Osteoblast (primary cell): ENCODE results near the gene SLC15A5. TPM values are rescaled to one million over a fixed set of nuclear protein-coding genes. Genes with fewer than 3 reads are reported as not detected.

ENCODE experiments used
- DNase-seq: peaks from one replicate; pipeline ENCODE4 v3.0.0; 2011; ENCODE audit warnings: low spot score, mixed read lengths; ENCODE audit not compliant: insufficient read length; ENCODE audit errors: missing footprints
- H2AFZ ChIP-seq: 2 replicates; pipeline ENCODE4 v1.6.0; 2011; ENCODE audit warnings: mild to moderate bottlenecking, low read length
- H3K27ac ChIP-seq: 2 replicates; pipeline ENCODE4 v1.5.1; 2011; ENCODE audit warnings: mild to moderate bottlenecking, low read depth, low read length, moderate library complexity
- H3K27me3 ChIP-seq: 2 replicates; pipeline ENCODE4 v1.6.0; 2012; ENCODE audit warnings: mild to moderate bottlenecking, control low read depth, inconsistent platforms, low read length, moderate library complexity; ENCODE audit not compliant: insufficient read depth
- H3K36me3 ChIP-seq: 2 replicates; pipeline ENCODE4 v1.5.1; 2011; ENCODE audit warnings: mild to moderate bottlenecking, low read length, control low read depth, moderate library complexity; ENCODE audit not compliant: insufficient read depth
- H3K4me1 ChIP-seq: 2 replicates; pipeline ENCODE4 v1.5.1; 2011; ENCODE audit warnings: mild to moderate bottlenecking, low read length, control low read depth, moderate library complexity; ENCODE audit not compliant: insufficient read depth
- H3K4me2 ChIP-seq: 2 replicates; pipeline ENCODE4 v1.6.0; 2011; ENCODE audit warnings: mild to moderate bottlenecking, low read length; ENCODE audit not compliant: insufficient read depth
- H3K4me3 ChIP-seq: fragments of 200-600 bp; sonication (generic); 3 replicates; pipeline ENCODE4 v1.5.1; 2012; ENCODE audit warnings: mild to moderate bottlenecking, low read length, inconsistent platforms; ENCODE audit not compliant: insufficient read depth
- H3K79me2 ChIP-seq: 2 replicates; pipeline ENCODE4 v1.6.0; 2012; ENCODE audit warnings: mild to moderate bottlenecking, low read length, control low read depth, inconsistent platforms; ENCODE audit not compliant: insufficient read depth
- H3K9me3 ChIP-seq: 2 replicates; pipeline ENCODE4 v1.5.1; 2011; ENCODE audit warnings: low read depth, low read length, control low read depth
- H4K20me1 ChIP-seq: 2 replicates; pipeline ENCODE4 v1.6.0; 2012; ENCODE audit warnings: mild to moderate bottlenecking, low read length, control low read depth; ENCODE audit not compliant: insufficient read depth
- total RNA-seq: library from RNA; depleted of rRNA; stranded (reverse); fragments of >200 nt; gene quantifications from 2 replicates; pipeline ENCODE4 v1.2.3, GENCODE V29; 2012
- TF ChIP-seq, protein P1 (sequence below): IDR thresholded peaks from 2 replicates; pipeline ENCODE4 v1.5.1; 2011; ENCODE audit warnings: mild to moderate bottlenecking, low read depth, low read length, moderate library complexity; ENCODE audit errors: extremely low read depth

The SLC15A5 gene, protein sequence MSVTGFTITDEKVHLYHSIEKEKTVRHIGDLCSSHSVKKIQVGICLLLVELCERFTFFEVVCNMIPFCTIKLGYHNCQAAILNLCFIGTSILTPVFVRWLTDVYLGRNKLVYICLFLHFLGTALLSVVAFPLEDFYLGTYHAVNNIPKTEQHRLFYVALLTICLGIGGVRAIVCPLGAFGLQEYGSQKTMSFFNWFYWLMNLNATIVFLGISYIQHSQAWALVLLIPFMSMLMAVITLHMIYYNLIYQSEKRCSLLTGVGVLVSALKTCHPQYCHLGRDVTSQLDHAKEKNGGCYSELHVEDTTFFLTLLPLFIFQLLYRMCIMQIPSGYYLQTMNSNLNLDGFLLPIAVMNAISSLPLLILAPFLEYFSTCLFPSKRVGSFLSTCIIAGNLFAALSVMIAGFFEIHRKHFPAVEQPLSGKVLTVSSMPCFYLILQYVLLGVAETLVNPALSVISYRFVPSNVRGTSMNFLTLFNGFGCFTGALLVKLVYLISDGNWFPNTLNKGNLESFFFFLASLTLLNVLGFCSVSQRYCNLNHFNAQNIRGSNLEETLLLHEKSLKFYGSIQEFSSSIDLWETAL
- not detected in 2 replicates for total RNA-seq

DNA sequence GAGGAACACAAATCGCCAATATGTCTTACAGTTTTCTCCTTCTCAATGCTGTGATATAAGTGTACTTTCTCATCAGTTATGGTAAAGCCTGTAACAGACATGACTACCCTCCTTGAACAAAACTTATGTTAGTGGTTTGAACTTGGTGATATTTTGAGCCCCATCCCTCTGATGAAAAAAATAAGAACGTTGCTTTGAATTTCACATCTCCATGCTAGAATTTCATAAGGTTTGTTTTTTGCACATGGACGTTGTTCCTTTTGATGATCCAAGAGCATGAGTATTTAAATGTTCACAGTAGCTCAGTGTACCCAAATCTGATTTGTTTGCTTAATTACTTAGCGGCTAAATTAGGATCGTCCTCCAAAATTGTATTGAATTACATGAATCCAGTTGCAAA, at the start of gene SLC15A5:
Gene SLC15A5 (minus strand): TSS at position 101 of the 400 bp plus-strand sequence. CDS start 0 bp downstream, at position 101.
- Histone ChIP-seq H3K4me3 (no peak within 1 kb of the TSS), H3K27me3 (no peaks in the 10 kb centered on the region), H3K9me3 (no peaks in the 10 kb centered on the region), H3K27ac (no peak within 1 kb of the TSS), H3K36me3 (no peaks in the 10 kb centered on the region), H2AFZ (no peak within 1 kb of the TSS), H3K4me1 (no peaks in the 10 kb centered on the region), H3K79me2 (no peaks in the 10 kb centered on the region), H4K20me1 (no peaks in the 10 kb centered on the region), H3K4me2 (no peak within 1 kb of the TSS)
- TF ChIP-seq, protein P1, sequence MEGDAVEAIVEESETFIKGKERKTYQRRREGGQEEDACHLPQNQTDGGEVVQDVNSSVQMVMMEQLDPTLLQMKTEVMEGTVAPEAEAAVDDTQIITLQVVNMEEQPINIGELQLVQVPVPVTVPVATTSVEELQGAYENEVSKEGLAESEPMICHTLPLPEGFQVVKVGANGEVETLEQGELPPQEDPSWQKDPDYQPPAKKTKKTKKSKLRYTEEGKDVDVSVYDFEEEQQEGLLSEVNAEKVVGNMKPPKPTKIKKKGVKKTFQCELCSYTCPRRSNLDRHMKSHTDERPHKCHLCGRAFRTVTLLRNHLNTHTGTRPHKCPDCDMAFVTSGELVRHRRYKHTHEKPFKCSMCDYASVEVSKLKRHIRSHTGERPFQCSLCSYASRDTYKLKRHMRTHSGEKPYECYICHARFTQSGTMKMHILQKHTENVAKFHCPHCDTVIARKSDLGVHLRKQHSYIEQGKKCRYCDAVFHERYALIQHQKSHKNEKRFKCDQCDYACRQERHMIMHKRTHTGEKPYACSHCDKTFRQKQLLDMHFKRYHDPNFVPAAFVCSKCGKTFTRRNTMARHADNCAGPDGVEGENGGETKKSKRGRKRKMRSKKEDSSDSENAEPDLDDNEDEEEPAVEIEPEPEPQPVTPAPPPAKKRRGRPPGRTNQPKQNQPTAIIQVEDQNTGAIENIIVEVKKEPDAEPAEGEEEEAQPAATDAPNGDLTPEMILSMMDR: no peak
- no peak for DNase-seq

DNA sequence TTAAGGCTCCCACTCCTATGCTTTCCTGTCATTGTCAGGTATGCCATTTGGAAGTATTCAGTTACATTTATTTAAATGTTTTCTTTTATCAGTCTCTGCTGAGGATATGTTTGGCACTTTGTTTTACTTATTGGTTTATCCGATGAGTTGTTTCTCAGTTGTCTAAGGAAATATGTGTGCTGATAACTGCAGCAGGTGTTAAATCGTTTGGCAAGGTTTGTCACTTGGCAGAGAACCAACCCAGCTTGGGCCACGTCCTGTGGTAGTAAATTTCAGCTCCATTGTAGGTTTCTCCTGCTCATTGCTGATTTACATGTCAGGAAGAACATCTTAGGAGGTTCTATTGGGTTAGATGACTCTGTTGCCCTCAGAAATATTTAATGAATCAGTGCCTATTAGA, 47.9 kb upstream of the SLC15A5 start:
- Histone ChIP-seq H3K79me2 (no peaks in the 10 kb centered on the region), H2AFZ (no peak overlapping the region), H3K4me2 (no peak overlapping the region), H3K36me3 (no peaks in the 10 kb centered on the region), H3K4me3 (no peak overlapping the region), H3K27ac (no peak overlapping the region), H3K9me3 (peaks cover 5% of the 10 kb centered on the region), H4K20me1 (no peaks in the 10 kb centered on the region), H3K27me3 (no peaks in the 10 kb centered on the region), H3K4me1 (peaks cover 13% of the 10 kb centered on the region)
- DNase-seq: no peak
- TF ChIP-seq, protein P1: no peak

DNA sequence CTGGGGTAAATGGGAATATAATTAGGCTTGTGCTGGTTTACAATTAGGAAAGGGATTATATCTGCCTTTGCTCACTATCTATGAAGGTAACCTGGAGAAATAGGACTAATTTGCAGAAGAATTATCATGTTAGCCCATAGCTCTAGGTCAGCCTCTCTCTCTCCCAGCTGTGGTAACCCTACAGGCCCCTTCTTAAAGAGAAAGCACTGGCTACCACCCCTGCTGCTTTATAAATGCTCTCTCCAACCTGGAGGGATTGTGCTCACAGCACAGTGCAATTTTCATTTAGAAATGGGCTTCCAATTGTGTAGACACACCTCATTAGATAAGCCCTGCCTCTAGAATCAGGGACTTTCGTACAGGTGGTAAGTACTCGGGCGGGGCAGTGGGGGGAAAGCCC, 47.3 kb upstream of the SLC15A5 start:
- no peak overlapping the region for H3K4me3 ChIP-seq
- H3K27me3 ChIP-seq: no peaks in the 10 kb centered on the region
- TF ChIP-seq, protein P1: no peak
- H3K36me3 ChIP-seq: no peaks in the 10 kb centered on the region
- peaks cover 13% of the 10 kb centered on the region for H3K4me1 ChIP-seq
- H3K4me2 ChIP-seq: no peak overlapping the region
- no peaks in the 10 kb centered on the region for H4K20me1 ChIP-seq
- peaks cover 5% of the 10 kb centered on the region for H3K9me3 ChIP-seq
- no peak for DNase-seq
- H2AFZ ChIP-seq: no peak overlapping the region
- H3K79me2 ChIP-seq: no peaks in the 10 kb centered on the region
- H3K27ac ChIP-seq: no peak overlapping the region

DNA sequence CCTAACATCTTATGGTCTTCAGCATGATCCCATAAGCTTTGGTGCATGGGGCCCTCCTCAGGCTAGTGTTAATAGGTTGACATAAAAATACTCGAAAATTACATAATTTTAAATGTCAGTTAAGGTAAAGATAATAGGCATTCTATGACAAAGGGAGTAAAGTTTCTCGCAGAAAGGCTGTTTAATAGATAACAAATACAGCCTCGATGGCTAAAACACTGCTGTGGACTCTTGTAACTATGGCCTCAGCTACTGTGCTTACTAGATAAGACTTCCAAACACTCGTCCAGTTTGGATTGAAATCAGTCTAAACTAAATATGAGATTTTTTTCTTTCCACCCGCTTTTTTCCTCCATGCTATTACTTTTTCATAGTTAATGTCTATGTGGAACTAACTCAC, 46.8 kb upstream of the SLC15A5 start:
- Histone ChIP-seq H3K36me3 (no peaks in the 10 kb centered on the region), H3K27me3 (no peaks in the 10 kb centered on the region), H2AFZ (no peak overlapping the region), H3K4me3 (no peak overlapping the region), H3K27ac (no peak overlapping the region), H3K9me3 (peaks cover 5% of the 10 kb centered on the region), H3K4me1 (peaks cover 13% of the 10 kb centered on the region), H4K20me1 (no peaks in the 10 kb centered on the region), H3K79me2 (no peaks in the 10 kb centered on the region), H3K4me2 (no peak overlapping the region)
- TF ChIP-seq, protein P1: no peak
- DNase-seq: no peak
